ENCODE results near the gene NKAPD1.

DNA sequence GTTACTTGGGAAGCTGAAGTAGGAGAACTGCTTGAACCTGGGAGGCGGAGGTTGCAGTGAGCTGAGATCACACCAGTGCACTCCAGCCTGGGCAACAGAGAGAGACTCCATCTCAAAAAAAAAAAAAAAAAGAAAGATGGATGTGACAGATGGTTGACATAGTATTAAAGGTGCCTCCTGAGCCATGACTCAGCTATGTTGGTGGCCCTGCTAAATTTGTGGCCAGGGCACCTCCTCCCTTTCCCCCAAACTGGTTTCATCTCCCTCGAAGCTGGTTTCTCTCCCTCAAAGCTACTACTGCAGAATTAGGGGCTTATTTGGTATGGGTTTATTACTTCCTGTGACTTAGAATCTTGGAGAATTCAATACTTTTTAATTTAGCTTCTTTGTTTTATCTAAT is 44.1 kb downstream of the NKAPD1 start:
- TF ChIP-seq, protein P1, sequence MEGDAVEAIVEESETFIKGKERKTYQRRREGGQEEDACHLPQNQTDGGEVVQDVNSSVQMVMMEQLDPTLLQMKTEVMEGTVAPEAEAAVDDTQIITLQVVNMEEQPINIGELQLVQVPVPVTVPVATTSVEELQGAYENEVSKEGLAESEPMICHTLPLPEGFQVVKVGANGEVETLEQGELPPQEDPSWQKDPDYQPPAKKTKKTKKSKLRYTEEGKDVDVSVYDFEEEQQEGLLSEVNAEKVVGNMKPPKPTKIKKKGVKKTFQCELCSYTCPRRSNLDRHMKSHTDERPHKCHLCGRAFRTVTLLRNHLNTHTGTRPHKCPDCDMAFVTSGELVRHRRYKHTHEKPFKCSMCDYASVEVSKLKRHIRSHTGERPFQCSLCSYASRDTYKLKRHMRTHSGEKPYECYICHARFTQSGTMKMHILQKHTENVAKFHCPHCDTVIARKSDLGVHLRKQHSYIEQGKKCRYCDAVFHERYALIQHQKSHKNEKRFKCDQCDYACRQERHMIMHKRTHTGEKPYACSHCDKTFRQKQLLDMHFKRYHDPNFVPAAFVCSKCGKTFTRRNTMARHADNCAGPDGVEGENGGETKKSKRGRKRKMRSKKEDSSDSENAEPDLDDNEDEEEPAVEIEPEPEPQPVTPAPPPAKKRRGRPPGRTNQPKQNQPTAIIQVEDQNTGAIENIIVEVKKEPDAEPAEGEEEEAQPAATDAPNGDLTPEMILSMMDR (IDR thresholded peaks at IDR 0.05) = no peak
- TF ChIP-seq TCF7L2 (IDR thresholded peaks at IDR 0.05; ENCODE audit: low read depth, low read length) = no peak
- TF ChIP-seq SIN3A (IDR thresholded peaks at IDR 0.05; ENCODE audit: borderline replicate concordance, insufficient read depth, low read depth, low read length) = no peak
- no peak for TF ChIP-seq POLR2AphosphoS5 (IDR thresholded peaks at IDR 0.05; ENCODE audit: low read depth, low read length)
- TF ChIP-seq, protein P2, sequence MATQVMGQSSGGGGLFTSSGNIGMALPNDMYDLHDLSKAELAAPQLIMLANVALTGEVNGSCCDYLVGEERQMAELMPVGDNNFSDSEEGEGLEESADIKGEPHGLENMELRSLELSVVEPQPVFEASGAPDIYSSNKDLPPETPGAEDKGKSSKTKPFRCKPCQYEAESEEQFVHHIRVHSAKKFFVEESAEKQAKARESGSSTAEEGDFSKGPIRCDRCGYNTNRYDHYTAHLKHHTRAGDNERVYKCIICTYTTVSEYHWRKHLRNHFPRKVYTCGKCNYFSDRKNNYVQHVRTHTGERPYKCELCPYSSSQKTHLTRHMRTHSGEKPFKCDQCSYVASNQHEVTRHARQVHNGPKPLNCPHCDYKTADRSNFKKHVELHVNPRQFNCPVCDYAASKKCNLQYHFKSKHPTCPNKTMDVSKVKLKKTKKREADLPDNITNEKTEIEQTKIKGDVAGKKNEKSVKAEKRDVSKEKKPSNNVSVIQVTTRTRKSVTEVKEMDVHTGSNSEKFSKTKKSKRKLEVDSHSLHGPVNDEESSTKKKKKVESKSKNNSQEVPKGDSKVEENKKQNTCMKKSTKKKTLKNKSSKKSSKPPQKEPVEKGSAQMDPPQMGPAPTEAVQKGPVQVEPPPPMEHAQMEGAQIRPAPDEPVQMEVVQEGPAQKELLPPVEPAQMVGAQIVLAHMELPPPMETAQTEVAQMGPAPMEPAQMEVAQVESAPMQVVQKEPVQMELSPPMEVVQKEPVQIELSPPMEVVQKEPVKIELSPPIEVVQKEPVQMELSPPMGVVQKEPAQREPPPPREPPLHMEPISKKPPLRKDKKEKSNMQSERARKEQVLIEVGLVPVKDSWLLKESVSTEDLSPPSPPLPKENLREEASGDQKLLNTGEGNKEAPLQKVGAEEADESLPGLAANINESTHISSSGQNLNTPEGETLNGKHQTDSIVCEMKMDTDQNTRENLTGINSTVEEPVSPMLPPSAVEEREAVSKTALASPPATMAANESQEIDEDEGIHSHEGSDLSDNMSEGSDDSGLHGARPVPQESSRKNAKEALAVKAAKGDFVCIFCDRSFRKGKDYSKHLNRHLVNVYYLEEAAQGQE (IDR thresholded peaks at IDR 0.05; ENCODE audit: insufficient read depth in 1 of 2, low read depth in 2 of 2, low read length in 1 of 2) = no peak

Data from Panc1 (cell line).